Activated naive CD4-positive, alpha-beta T cell treated with anti-CD3 and anti-CD28 coated beads, Interleukin-2, amount 50 U/mL, for 24 hours (primary cell): ENCODE data around the gene IL17REL.

ENCODE experiments used
- H3K27ac Mint-ChIP-seq: one replicate; pipeline ENCODE4 v1.8.0; 2021; ENCODE audit warnings: mild to moderate bottlenecking, mixed read lengths
- H3K27me3 Mint-ChIP-seq: one replicate; pipeline ENCODE4 v1.8.0; 2021; ENCODE audit warnings: mixed read lengths
- H3K36me3 Mint-ChIP-seq: one replicate; pipeline ENCODE4 v1.8.0; 2021; ENCODE audit warnings: mixed read lengths
- H3K4me1 Mint-ChIP-seq: one replicate; pipeline ENCODE4 v1.8.0; 2021; ENCODE audit warnings: mixed read lengths
- H3K4me3 Mint-ChIP-seq: one replicate; pipeline ENCODE4 v1.8.0; 2021; ENCODE audit warnings: mild to moderate bottlenecking, mixed read lengths
- H3K9me3 Mint-ChIP-seq: one replicate; pipeline ENCODE4 v1.8.0; 2021; ENCODE audit warnings: mixed read lengths

The IL17REL gene

DNA sequence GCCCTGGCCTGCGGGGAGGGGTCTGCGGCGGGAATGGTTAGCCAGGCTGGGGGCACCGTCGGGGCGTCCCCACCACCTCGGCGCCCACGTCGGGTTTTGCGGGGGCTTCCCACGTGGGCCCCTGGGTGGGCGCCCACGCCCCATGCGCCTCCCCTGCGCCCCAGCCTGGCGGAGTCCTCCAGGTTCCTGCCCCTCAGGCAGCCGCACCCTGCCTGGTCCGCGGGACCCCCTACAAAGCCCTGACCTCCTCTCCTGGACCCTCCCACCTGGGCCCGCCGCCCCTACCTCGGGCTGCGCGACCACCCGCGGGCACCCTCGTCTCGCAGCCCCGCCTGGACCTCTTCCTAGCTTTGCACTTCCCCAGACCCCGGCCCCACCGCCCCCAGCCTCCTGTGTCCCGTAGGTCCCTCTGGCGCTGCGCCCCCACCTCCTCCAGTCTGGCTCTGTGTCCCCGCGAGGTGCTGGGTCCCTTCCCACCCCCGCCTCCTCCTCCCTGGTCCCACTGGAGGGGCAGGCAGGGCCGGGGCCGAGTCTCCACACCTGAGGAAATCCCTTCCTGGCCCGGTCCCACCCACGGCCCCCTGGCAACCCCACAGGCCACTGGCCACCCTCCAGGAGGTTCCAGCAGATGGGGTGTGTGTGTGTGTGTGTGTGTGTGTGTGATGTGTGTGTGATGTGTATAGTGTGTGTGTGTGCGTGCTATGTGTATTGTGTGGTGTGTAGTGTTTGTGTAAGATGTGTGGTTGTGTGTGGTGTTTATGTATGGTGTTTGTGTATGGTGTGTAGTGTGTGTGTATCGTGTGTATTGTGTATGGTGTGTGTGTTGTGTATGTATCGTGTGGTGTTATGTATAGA lies 40.2 kb downstream of the IL17REL start:
- Mint-ChIP-seq H3K36me3 (peaks cover 3% of the 10 kb centered on the region), H3K9me3 (no peaks in the 10 kb centered on the region), H3K4me3 (no peak overlapping the region), H3K4me1 (peaks cover 24% of the 10 kb centered on the region), H3K27ac (no peak overlapping the region), H3K27me3 (no peaks in the 10 kb centered on the region)

DNA sequence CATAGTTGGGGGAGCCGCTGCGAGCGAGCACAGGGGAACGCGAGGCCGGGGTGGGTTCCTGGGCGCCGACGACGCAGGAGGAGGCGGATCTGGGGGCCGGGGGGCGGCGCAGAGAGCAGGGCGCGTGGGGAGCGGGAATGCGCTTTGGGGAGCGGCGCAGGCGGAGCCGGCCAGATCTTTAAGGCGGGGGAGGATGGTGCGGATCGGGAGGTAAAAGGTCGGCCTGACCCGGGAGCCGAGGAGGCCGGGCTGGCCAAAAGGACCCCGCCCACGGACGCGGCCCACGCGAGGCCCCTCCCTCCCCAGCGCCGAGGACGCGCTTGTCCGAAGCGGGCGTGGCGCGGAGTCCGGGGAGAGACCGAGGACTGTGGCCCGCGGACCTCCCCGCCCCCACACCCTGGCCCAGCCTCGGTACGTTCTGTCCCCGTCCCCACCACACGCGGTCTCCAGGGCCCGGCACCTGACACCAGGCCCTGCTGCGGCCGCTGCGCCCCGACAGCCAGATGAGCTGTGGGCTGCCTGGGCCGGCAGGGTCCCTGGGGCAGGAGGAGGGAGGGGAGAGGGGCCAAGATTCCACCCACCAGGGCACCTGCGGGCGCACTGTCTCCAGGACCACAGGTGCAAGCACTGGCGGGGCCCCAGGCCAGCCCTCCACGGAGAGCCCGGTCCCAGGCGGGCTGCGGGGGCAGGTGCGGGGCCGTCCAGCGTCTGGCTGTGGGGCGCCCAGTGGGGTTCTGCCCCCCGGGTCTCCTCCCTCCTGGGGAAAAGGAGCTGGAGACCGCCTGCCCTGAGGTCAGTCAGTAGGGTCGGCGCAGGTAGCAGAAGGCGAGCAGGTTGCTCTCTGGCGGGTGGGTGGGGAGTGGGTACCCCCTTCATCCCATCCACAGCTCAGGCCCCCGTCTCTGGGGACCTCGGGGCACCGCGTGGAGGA lies 41.1 kb downstream of the IL17REL start:
- Mint-ChIP-seq H3K36me3 (no peaks in the 10 kb centered on the region), H3K4me1 (peaks cover 26% of the 10 kb centered on the region), H3K27me3 (no peaks in the 10 kb centered on the region), H3K27ac (peak overlapping the region; percentile 96), H3K4me3 (peak overlapping the region; percentile 85), H3K9me3 (no peaks in the 10 kb centered on the region)

DNA sequence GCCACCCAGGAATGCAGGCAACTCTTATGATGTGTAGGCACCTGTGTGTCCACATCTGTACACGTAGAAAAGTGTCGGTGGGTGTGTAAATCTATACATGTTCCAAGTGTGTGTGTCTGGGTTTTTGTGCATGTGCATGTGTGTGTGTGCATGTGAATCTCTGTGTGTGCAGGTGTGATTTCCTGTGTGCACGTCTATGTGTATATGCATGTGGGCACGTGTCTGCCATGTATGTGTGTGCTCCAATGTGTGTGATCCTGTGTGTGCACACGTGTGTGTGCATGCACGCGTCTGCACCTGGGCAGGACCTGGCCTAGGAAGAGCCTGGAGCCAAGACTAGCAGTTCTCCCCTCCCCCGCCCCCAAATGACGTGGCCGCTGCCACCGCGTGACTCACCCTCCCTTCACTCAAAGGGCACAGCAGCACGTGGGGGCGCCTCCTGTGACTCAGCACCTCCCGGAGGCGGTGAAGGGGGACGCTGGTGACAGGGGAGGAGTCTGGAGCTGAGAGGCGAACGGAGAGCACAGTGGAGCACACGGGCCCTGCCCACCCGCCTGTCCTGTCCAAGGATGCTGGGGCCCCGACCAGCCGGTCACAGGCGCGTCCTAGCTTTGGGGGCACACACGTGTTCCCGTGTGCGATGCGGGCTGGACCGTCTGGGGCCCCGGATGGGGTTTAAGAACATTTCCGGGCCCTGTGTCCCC lies 41.9 kb downstream of the IL17REL start:
- H3K27me3 Mint-ChIP-seq: no peaks in the 10 kb centered on the region
- no peaks in the 10 kb centered on the region for H3K9me3 Mint-ChIP-seq
- H3K27ac Mint-ChIP-seq: peak overlapping the region; percentile 96
- H3K4me3 Mint-ChIP-seq: peak overlapping the region; percentile 85
- H3K36me3 Mint-ChIP-seq: no peaks in the 10 kb centered on the region
- peaks cover 26% of the 10 kb centered on the region for H3K4me1 Mint-ChIP-seq

GRCh38 chr22:49969751-49970527 lies 42.6 kb downstream of the IL17REL start:
- Mint-ChIP-seq H3K27ac (no peak overlapping the region), H3K9me3 (no peaks in the 10 kb centered on the region), H3K4me3 (peak overlapping the region; percentile 85)

GRCh38 chr22:49968831-49969661 lies 43.5 kb downstream of the IL17REL start:
- H3K36me3 Mint-ChIP-seq: peaks cover 4% of the 10 kb centered on the region
- H3K27me3 Mint-ChIP-seq: no peaks in the 10 kb centered on the region
- H3K9me3 Mint-ChIP-seq: no peaks in the 10 kb centered on the region
- H3K27ac Mint-ChIP-seq: no peak overlapping the region
- peaks cover 26% of the 10 kb centered on the region for H3K4me1 Mint-ChIP-seq
- H3K4me3 Mint-ChIP-seq: no peak overlapping the region

More at GRCh38 chr22:49969751-49970527, 42.6 kb downstream of the IL17REL start:
- peaks cover 23% of the 10 kb centered on the region for H3K4me1 Mint-ChIP-seq
- H3K27me3 Mint-ChIP-seq: no peaks in the 10 kb centered on the region
- H3K36me3 Mint-ChIP-seq: no peaks in the 10 kb centered on the region

- H3K4me1 Mint-ChIP-seq: peaks cover 33% of the 10 kb centered on the region
- peaks cover 11% of the 10 kb centered on the region for H3K36me3 Mint-ChIP-seq
- H3K27me3 Mint-ChIP-seq: no peaks in the 10 kb centered on the region
- no peaks in the 10 kb centered on the region for H3K9me3 Mint-ChIP-seq
- H3K4me3 Mint-ChIP-seq: no peak overlapping the region
- H3K27ac Mint-ChIP-seq: no peak overlapping the region
Measured at GRCh38 chr22:49968313-49968830, 44.2 kb downstream of the IL17REL start.

GRCh38 chr22:49967706-49968208 lies 44.8 kb downstream of the IL17REL start:
- Mint-ChIP-seq H3K4me3 (no peak overlapping the region), H3K36me3 (peaks cover 11% of the 10 kb centered on the region), H3K9me3 (no peaks in the 10 kb centered on the region), H3K4me1 (peaks cover 33% of the 10 kb centered on the region), H3K27me3 (no peaks in the 10 kb centered on the region), H3K27ac (peak overlapping the region; percentile 12)

GRCh38 chr22:49966774-49967705 lies 45.5 kb downstream of the IL17REL start:
- Mint-ChIP-seq H3K9me3 (no peaks in the 10 kb centered on the region), H3K4me3 (peak overlapping the region; percentile 47), H3K27me3 (no peaks in the 10 kb centered on the region), H3K27ac (no peak overlapping the region), H3K36me3 (peaks cover 13% of the 10 kb centered on the region), H3K4me1 (peaks cover 33% of the 10 kb centered on the region)

GRCh38 chr22:49966041-49966773 lies 46.4 kb downstream of the IL17REL start:
- H3K27ac Mint-ChIP-seq: peak overlapping the region; percentile 12
- H3K4me1 Mint-ChIP-seq: peaks cover 33% of the 10 kb centered on the region
- H3K4me3 Mint-ChIP-seq: peak overlapping the region; percentile 42
- peaks cover 18% of the 10 kb centered on the region for H3K36me3 Mint-ChIP-seq
- no peaks in the 10 kb centered on the region for H3K27me3 Mint-ChIP-seq
- no peaks in the 10 kb centered on the region for H3K9me3 Mint-ChIP-seq

DNA sequence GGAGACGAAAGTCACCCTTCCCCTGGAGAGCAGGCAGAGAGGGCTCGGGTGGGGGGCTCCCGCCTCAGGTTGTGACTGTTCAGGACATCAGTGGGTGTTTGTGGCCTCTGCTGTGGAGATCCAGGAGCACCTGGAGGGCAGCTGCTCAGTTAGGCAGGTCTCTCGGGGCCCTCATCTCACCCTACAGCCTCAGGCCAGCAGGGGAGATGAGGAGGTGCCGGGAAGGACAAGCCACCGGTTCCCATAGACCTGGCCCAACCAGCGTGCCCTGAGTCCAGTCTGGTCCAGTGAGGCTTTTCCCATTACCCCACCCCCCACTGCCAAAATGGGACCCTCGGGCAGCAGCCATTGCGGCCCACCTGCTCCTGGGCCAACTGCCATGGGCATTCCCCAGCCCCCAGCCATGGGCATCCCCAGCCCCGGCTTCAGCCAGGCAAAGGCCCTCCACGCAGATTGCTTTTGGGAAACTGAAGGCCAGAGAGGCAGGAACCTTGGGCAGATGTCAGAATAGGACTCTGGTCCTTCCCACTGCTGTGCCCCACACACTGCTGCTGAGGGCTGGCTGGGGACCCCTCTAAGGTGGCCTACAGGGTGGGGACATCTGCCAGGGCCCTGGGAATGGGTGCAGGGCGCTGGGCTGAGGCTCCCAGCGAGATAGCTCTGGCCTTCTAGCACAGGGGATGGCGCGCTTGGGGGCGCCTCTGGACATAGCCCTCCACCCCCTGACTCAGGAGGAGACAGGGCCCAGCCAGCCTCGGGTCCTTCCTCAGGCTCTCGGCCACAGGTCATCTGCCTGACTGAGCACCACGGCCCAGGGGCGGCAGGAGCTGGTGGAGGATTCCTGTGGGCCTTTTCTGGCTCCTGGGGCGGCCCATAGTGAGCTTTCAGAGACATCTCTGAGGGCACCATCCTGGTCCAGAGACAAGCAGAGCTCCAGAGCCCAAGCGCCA lies 47.2 kb downstream of the IL17REL start:
- Mint-ChIP-seq H3K27me3 (no peaks in the 10 kb centered on the region), H3K9me3 (no peaks in the 10 kb centered on the region), H3K36me3 (peaks cover 18% of the 10 kb centered on the region), H3K27ac (peak overlapping the region; percentile 35), H3K4me1 (peaks cover 28% of the 10 kb centered on the region), H3K4me3 (peak overlapping the region; percentile 92)

DNA sequence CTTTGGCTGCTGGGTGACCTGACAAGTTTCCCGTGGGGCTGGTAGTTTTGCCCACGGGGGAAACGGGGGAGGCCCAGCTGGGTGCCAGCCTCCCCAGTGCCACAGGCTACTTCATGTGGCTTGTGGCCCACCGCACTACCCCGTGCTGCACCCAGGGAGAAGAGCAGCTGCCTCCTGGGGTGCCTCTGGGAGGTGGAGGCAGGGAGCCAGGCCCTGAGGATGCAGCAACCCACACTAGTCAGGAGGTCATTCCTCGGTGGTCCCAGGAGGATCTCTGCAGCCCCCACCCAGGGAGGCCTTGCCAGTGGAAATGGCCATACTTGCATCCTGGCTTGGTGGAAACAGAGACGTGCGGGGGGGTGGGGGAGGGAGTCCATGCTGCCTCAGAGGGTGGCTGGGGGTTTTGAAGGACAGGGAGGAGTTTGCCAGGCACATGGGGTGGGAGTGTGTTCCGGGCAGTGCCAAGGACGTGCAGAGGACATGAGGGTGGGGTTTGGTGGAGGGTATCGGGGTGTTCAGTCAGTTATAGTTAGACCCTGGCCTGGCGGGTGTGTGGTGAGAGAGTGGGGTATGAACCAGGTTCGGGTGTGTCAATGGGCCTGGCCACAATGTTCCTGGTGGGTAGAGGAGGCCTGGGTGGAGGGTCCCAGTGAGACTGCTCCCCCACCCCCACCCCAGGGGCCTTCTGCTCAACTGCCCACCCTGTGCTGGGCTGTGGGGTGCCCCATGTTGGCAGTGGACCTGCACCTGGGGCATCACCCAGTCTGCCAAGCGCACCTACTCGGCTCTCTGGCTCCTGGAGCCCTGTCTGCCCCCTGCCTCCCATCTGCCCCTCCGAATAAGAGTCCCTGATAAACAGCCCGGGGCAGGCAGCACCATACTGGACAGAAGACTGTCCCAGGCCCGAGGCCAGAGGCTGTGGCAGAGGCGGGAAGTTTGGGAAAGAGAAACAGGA lies 48.2 kb downstream of the IL17REL start:
- no peaks in the 10 kb centered on the region for H3K9me3 Mint-ChIP-seq
- H3K27me3 Mint-ChIP-seq: no peaks in the 10 kb centered on the region
- peak overlapping the region; percentile 83 for H3K27ac Mint-ChIP-seq
- peaks cover 26% of the 10 kb centered on the region for H3K4me1 Mint-ChIP-seq
- H3K4me3 Mint-ChIP-seq: peak overlapping the region; percentile 92
- peaks cover 18% of the 10 kb centered on the region for H3K36me3 Mint-ChIP-seq
